MV-4-11 (cell line): ENCODE results near the gene IL6.
A peak's percentile ranks its signal among the peaks of the same experiment; 100 is the strongest.
"Not testable (repeated sequence)": the region's sequence is repeated elsewhere in the genome, so short reads cannot be mapped to it uniquely, and the experiment has no call there.

ENCODE experiments used
- DNase-seq: peaks from one replicate; lab custom pipeline; 2025; lab: John Stamatoyannopoulos, UW

The IL6 gene

GRCh38 chr7:22703978-22704610, 22.9 kb upstream of the IL6 start:
- DNase-seq, result not testable (repeated sequence)

DNA sequence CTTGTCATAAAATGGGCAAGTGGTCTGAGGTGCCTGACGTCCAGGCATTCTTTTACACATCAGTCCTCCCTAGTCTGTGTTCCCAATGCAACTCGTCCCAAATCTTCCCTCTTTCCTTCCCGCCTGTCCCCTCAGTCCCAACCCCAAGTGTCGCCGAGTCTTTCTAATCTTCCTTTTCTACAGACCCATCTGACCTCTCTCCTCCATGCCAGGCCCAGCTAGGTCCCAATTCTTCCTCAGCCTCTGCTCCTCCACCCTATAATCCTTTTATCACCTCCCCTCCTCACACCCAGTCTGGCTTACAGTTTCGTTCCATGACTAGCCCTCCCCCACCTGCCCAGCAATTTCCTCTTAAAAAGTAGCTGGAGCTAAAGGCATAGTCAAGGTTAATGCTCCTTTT, 22.3 kb upstream of the IL6 start:
- not testable (repeated sequence) for DNase-seq

- not testable (repeated sequence) for DNase-seq
These were observed 21.1 kb upstream of the IL6 start for GRCh38 chr7:22705874-22706273.

DNA sequence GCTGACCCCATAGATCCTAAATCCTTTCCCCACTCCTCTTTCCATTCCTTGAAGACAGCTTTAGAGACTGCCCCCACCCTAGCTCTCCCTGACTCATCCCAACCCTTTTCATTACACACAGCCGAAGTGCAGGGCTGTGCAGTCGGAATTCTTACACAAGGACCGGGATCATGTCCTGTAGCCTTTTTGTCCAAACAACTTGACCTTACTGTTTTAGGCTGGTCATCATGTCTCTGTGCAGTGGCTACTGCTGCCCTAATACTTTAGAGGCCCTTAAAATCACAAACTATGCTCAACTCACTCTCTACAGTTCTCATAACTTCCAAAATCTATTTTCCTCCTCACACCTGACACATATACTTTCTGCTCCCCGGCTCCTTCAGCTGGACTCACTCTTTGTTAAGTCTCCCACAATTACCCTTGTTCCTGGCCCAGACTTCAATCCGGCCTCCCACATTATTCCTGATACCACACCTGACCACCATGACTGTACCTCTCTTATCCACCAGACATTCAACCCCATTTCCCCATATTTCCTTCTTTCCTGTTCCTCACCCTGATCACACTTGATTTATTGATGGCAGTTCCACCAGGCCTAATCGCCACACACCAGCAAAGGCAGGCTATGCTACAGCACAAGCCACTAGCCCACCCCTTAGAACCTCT, 19.8 kb upstream of the IL6 start:
- not testable (repeated sequence) for DNase-seq

GRCh38 chr7:22708214-22708613, 18.8 kb upstream of the IL6 start:
- DNase-seq, result not testable (repeated sequence)

DNA sequence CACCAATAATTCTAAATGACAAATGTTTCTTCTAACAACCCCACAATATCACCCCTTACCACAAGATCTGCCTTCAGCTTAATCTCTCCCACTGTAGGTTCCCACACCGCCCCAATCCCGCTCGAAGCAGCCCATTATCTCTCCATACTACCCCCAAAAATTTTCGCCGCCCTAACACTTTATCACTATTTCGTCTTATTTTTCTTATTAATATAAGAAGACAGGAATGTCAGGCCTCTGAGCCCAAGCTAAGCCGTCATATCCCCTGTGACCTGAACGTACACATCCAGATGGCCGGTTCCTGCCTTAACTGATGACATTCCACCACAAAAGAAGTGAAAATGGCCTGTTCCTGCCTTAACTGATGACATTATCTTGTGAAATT, 18.3 kb upstream of the IL6 start:
- not testable (repeated sequence) for DNase-seq

- not testable (repeated sequence) for DNase-seq
These were observed 17.8 kb upstream of the IL6 start for GRCh38 chr7:22709062-22709829.

DNA sequence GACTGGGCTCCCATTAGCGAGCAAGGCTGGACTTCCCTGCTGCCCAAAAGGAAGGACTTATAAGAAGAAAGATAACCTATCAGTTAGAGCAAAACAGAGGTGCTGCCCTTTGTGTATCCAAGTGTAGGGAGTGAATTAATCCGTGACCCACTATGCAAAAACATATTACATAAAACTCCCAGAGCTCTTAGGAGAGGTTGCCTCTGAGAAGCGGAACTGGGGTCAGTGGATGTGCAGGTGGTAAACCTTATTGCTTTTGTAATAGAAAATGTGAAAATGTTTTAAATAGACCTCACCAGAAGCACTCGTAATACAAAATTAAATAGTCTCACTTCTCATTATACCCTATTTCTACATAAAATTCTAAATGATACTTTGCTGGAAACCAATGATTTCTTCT, 17.1 kb upstream of the IL6 start:
- DNase-seq, result no peak

GRCh38 chr7:22712999-22713398, 14.0 kb upstream of the IL6 start:
- no peak for DNase-seq

GRCh38 chr7:22713463-22713862, 13.5 kb upstream of the IL6 start:
- no peak for DNase-seq

- DNase-seq, result no peak
These were observed 11.0 kb upstream of the IL6 start for GRCh38 chr7:22715969-22716368.

DNA sequence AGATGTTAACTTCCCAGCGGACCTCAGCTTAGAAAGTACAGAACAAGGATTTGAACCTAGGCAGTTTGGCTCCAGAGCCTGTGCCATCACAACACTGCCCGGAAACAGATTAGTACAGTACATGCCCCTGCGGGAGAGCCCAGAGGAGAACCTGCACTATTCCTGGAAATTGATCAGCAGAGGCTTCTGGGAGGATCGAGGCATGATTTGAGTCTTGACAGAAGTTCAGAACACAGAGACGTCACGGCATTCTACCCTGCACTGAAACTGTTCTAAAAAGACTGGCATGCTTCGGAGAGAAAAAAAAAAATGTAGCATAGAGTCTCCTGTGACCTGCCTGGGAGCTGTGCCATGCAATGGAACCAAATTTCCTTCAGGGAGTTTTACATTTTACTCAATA, 9.2 kb upstream of the IL6 start:
- DNase-seq, result no peak

DNA sequence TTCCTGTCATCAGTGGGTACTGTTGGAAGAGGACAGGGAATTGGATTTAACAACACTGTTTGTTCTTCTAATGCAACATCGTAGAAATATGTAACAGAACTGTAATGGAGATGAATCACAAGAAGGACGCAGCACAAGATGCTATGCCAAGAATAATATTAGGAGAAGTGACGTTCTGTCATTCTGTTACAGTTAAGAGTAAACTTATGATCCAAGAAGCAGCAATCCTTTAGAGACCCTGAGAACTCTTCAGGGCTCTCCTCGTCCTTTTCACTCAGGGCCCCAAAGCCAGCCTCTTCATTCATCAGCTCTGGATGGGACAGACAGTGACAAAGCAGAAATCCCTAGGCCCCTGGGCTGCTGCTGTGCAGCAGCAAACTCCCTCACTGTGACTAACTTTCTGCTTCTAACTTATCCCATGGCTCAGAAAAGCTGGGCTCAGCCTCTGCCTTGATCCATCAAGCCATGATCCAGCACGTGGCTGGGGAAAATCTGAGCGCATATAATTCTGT, 8.7 kb upstream of the IL6 start:
- no peak for DNase-seq

DNA sequence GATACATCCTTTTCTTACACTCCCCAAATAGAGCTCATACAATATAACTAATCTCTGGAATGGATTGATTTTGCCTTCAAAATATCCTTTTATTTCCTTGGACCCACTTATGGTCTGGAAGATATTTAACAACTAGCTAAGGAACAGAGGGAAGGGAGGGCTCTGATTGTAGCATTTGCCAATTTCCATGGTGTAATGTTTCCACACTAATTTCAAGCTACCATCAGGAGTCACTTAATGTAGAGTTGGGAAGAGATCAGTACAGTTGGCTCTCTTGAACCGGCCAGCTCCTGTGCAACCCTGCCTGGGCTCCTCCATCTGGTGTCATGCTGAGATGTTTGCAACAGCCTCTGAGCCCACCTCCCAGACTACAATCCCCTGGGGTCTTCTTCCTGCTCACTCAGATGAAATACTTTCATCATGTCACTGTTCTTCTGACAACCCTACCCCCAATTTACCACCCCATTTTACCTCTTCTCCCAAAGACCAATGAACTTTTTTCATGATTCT, 8.0 kb upstream of the IL6 start:
- no peak for DNase-seq

GRCh38 chr7:22720791-22721786, 5.9 kb upstream of the IL6 start:
- DNase-seq, result no peak

DNA sequence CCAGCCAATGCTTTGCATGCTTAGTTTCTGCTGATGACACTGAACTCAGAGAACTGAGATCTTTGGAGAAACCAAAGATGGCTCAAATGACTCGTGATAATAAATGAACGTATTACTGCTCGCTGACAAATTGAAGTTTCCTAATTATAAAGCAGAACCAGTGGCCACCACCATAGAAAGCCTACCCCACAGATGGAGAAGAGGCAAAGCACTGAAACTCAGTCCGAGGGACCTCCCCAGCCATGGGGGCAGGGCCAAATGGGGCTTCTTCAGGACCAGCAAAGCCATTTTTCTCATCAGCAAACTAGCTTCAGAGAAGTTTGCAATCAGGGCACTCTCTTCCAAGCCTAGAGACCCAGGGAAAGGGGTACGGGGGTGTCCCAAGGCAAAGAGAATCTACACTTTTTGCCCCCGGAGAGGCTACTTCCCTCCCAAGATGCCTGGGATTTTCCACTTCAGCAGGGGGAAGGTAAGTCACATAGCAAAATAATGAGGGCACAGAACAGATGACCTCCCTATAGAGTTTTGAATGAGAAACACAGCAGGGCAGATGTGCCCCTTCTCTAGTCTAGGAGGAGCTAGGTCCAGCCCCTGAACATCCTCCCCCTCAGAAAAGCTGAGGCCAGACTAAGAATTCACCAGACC, 4.3 kb upstream of the IL6 start:
- DNase-seq, result no peak

- peak; percentile 93 for DNase-seq
These were observed 3.8 kb upstream of the IL6 start for GRCh38 chr7:22723181-22723601.

GRCh38 chr7:22723637-22724036, 3.4 kb upstream of the IL6 start:
- peak; percentile 51 for DNase-seq

DNA sequence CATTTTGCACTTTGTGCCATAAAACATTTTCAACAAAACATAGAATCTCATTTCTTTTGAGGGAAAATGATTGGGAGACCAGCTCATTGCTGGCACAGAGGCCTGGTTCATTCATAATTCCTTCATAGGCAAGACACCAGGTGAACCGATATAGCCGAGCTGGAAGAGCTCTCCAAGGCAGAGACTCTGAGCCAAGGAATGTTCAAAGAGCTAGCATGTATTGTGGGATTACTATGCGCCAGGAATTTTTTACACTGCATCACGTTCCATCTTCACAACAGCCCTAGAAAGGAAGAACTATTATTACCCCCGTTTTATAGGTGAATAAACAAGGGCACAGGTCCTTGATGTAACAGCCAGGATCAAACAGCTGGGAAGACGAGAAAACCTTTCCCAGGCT, 2.1 kb upstream of the IL6 start:
- DNase-seq, result no peak

GRCh38 chr7:22725585-22725984, 1.4 kb upstream of the IL6 start:
- DNase-seq, result peak; percentile 40

GRCh38 chr7:22726345-22726906, 574 bp upstream of the IL6 start:
- DNase-seq, result peak; percentile 43
